GM23248 (cell line): Measurements from ENCODE around the gene TNFRSF19. TPM values are rescaled to one million over a fixed set of nuclear protein-coding genes. Genes with fewer than 3 reads are reported as not detected.
"Not testable (repeated sequence)": the region's sequence is repeated elsewhere in the genome, so short reads cannot be mapped to it uniquely, and the experiment has no call there.

Source experiments
- DNase-seq: peaks from one replicate; pipeline ENCODE4 v3.0.0-alpha.2; 2015
- H2AFZ ChIP-seq: fragments of 200-600 bp; sonication (generic); 2 replicates; pipeline ENCODE4 v1.6.1; 2016; ENCODE audit warnings: antibody characterized with exemption
- H3F3A ChIP-seq: fragments of 200-600 bp; sonication (generic); 2 replicates; pipeline ENCODE4 v1.6.1; 2016; ENCODE audit warnings: mild to moderate bottlenecking, antibody characterized with exemption, mixed run types; ENCODE audit not compliant: insufficient read depth
- H3K27ac ChIP-seq: fragments of 200-600 bp; sonication (generic); 2 replicates; pipeline ENCODE4 v1.5.1; 2016; ENCODE audit warnings: mild to moderate bottlenecking
- H3K27me3 ChIP-seq: fragments of 200-600 bp; sonication (generic); replicated peaks from 2 replicates; pipeline ENCODE4 v1.6.1; 2016; ENCODE audit warnings: mild to moderate bottlenecking; ENCODE audit not compliant: insufficient read depth
- H3K36me3 ChIP-seq: fragments of 200-600 bp; sonication (generic); 2 replicates; pipeline ENCODE4 v1.6.1; 2016; ENCODE audit warnings: low read depth, mild to moderate bottlenecking
- H3K4me1 ChIP-seq: fragments of 200-600 bp; sonication (generic); 2 replicates; pipeline ENCODE4 v1.6.1; 2016; ENCODE audit warnings: mild to moderate bottlenecking; ENCODE audit not compliant: insufficient read depth
- H3K4me2 ChIP-seq: fragments of 200-600 bp; sonication (generic); one replicate; pipeline ENCODE4 v1.6.1; 2016; ENCODE audit warnings: mild to moderate bottlenecking; ENCODE audit not compliant: unreplicated experiment
- H3K4me3 ChIP-seq: fragments of 200-600 bp; sonication (generic); 2 replicates; pipeline ENCODE4 v1.5.1; 2016; ENCODE audit warnings: mild to moderate bottlenecking
- H3K79me2 ChIP-seq: fragments of 200-600 bp; sonication (generic); 2 replicates; pipeline ENCODE4 v1.6.1; 2016; ENCODE audit warnings: mild to moderate bottlenecking; ENCODE audit not compliant: insufficient read depth
- H3K9ac ChIP-seq: fragments of 200-600 bp; sonication (generic); 2 replicates; pipeline ENCODE4 v1.6.1; 2016; ENCODE audit warnings: mild to moderate bottlenecking
- H3K9me2 ChIP-seq: fragments of 200-600 bp; sonication (generic); 2 replicates; pipeline ENCODE4 v1.6.1; 2016; ENCODE audit warnings: mixed run types, mild to moderate bottlenecking, moderate library complexity; ENCODE audit not compliant: insufficient read depth
- H3K9me3 ChIP-seq: fragments of 200-600 bp; sonication (generic); one replicate; pipeline ENCODE4 v1.6.1; 2017; ENCODE audit warnings: low read depth
- H4K20me1 ChIP-seq: fragments of 200-600 bp; sonication (generic); 2 replicates; pipeline ENCODE4 v1.6.0; 2016; ENCODE audit not compliant: insufficient read depth
- EZH2 ChIP-seq: fragments of 200-600 bp; sonication (generic); IDR thresholded peaks from 2 replicates; pipeline ENCODE4 v1.6.1; 2018; ENCODE audit warnings: antibody characterized with exemption, mild to moderate bottlenecking; ENCODE audit not compliant: insufficient read depth, poor library complexity, severe bottlenecking
- EZH2phosphoT487 ChIP-seq: fragments of 200-600 bp; sonication (generic); IDR thresholded peaks from 2 replicates; pipeline ENCODE4 v1.6.1; 2018; ENCODE audit warnings: antibody characterized with exemption, moderate library complexity, mild to moderate bottlenecking, low read depth; ENCODE audit not compliant: insufficient read depth
- WGBS, 2 experiments: methylation state at CpG; one replicate each; pipeline ENCODE4 v1.1.6; 2015 to 2017; ENCODE audit warnings: low lambda C conversion rate in 2 of 2, low coverage in 1 of 2; ENCODE audit errors: missing lambda C conversion rate in 2 of 2; 5-methylcytosine and 5-hydroxymethylcytosine counted together
- in situ Hi-C: fragments of 300-500 bp; cut with MboI; formaldehyde crosslinking; loops from 2 replicates; pipeline ENCODE4 v1.15.0; 2020
- polyA plus RNA-seq: library from polyadenylated mRNA; unstranded; fragments of >200 nt; fragmentation: Nextera tagmentation; extraction: Ambion mirVana; gene quantifications from 2 replicates; pipeline ENCODE4 v1.2.1, GENCODE V29; 2016
- total RNA-seq: library from RNA; depleted of rRNA; stranded (reverse); fragments of >200 nt; shearing (Covaris generic); gene quantifications from 2 replicates; pipeline ENCODE4 v1.2.3, GENCODE V29; 2014

TNFRSF19 gene
- total and polyA plus RNA-seq, 2 experiments from 2014 or later, result 3.4 TPM

DNA sequence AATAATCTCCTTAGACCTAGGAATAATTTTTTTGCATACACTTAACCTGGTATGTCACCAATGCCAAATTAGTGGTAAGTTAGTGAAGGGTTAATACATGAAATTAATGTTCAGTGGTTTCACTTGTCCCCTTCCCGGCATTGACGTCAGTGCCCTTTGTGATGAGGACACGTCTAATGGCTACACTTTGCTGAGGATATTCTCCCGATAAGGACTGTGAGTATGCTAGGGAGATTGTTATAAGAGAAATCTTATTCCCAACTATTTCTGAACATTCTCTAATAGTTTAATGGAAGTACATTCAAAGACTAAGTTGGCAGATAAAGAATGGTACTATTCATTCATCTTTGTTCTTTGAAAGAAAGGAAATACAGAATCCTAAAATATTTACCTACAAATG, 102.4 kb downstream of the TNFRSF19 start:
- Histone ChIP-seq H3K79me2 (no peaks in the 10 kb centered on the region), H3K4me3 (no peak overlapping the region), H3K9me2 (no peaks in the 10 kb centered on the region), H3K9me3 (no peaks in the 10 kb centered on the region), H4K20me1 (no peaks in the 10 kb centered on the region), H3F3A (peaks cover 37% of the 10 kb centered on the region), H3K36me3 (no peaks in the 10 kb centered on the region), H2AFZ (no peak overlapping the region), H3K9ac (no peak overlapping the region), H3K4me1 (peaks cover 49% of the 10 kb centered on the region), H3K27me3 (no peaks in the 10 kb centered on the region), H3K27ac (peak overlapping the region; percentile 68), H3K4me2 (peak overlapping the region; percentile 64)
- DNase-seq, result no peak
- TF ChIP-seq EZH2phosphoT487, result no peak
- WGBS, 2 experiments, result 62 to 63% methylated on average over 4 of the region's 4 CpGs
- in situ Hi-C loops, result no loop called here

DNA sequence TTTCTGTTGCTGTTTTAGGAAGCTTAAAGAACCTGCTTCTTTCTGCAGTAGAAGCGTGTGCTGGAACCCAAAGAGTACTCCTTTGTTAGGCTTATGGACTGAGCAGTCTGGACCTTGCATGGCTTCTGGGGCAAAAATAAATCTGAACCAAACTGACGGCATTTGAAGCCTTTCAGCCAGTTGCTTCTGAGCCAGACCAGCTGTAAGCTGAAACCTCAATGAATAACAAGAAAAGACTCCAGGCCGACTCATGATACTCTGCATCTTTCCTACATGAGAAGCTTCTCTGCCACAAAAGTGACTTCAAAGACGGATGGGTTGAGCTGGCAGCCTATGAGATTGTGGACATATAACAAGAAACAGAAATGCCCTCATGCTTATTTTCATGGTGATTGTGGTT, 103.1 kb downstream of the TNFRSF19 start:
- no peak overlapping the region for H3K4me3 ChIP-seq
- H3K27me3 ChIP-seq, result no peaks in the 10 kb centered on the region
- 5% methylated on average over 4 of the region's 4 CpGs for WGBS, 2 experiments
- no peak for TF ChIP-seq EZH2phosphoT487
- no peak for TF ChIP-seq EZH2
- no peaks in the 10 kb centered on the region for H3K79me2 ChIP-seq
- peaks cover 37% of the 10 kb centered on the region for H3F3A ChIP-seq
- in situ Hi-C loops, result no loop called here
- H3K9me3 ChIP-seq, result no peaks in the 10 kb centered on the region
- no peaks in the 10 kb centered on the region for H3K9me2 ChIP-seq
- DNase-seq, result peak; percentile 96
- peak overlapping the region; percentile 64 for H3K4me2 ChIP-seq
- no peaks in the 10 kb centered on the region for H3K36me3 ChIP-seq
- peak overlapping the region; percentile 27; the same call in 1 of the 2 replicates for H3K9ac ChIP-seq
- no peaks in the 10 kb centered on the region for H4K20me1 ChIP-seq
- peaks cover 49% of the 10 kb centered on the region for H3K4me1 ChIP-seq
- H3K27ac ChIP-seq, result peak overlapping the region; percentile 68
- no peak overlapping the region; the same call in 1 of the 2 replicates for H2AFZ ChIP-seq

DNA sequence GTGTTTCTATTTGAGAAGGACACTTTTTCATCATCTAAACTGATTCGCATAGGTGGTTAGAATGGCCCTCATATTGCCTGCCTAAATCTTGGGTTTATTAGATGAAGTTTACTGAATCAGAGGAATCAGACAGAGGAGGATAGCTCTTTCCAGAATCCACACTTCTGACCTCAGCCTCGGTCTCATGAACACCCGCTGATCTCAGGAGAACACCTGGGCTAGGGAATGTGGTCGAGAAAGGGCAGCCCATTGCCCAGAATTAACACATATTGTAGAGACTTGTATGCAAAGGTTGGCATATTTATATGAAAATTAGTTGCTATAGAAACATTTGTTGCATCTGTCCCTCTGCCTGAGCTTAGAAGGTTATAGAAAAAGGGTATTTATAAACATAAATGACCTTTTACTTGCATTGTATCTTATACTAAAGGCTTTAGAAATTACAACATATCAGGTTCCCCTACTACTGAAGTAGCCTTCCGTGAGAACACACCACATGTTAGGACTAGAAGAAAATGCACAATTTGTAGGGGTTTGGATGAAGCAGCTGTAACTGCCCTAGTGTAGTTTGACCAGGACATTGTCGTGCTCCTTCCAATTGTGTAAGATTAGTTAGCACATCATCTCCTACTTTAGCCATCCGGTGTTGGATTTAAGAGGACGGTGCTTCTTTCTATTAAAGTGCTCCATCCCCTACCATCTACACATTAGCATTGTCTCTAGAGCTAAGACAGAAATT, 103.8 kb downstream of the TNFRSF19 start:
- H3F3A ChIP-seq, result peaks cover 37% of the 10 kb centered on the region
- peak; percentile 13 for DNase-seq
- H3K79me2 ChIP-seq, result no peaks in the 10 kb centered on the region
- no peak overlapping the region for H2AFZ ChIP-seq
- in situ Hi-C loops, result no loop called here
- no peaks in the 10 kb centered on the region for H3K27me3 ChIP-seq
- H3K36me3 ChIP-seq, result no peaks in the 10 kb centered on the region
- peak overlapping the region; percentile 44 for H3K4me2 ChIP-seq
- H3K4me3 ChIP-seq, result no peak overlapping the region
- H3K9me3 ChIP-seq, result no peaks in the 10 kb centered on the region
- no peaks in the 10 kb centered on the region for H3K9me2 ChIP-seq
- peaks cover 51% of the 10 kb centered on the region for H3K4me1 ChIP-seq
- WGBS, 2 experiments, result 85 to 86% methylated on average over 8 of the region's 8 CpGs
- no peak overlapping the region for H3K9ac ChIP-seq
- H3K27ac ChIP-seq, result peak overlapping the region; percentile 68
- H4K20me1 ChIP-seq, result no peaks in the 10 kb centered on the region
- no peak for TF ChIP-seq EZH2phosphoT487
- no peak for TF ChIP-seq EZH2

DNA sequence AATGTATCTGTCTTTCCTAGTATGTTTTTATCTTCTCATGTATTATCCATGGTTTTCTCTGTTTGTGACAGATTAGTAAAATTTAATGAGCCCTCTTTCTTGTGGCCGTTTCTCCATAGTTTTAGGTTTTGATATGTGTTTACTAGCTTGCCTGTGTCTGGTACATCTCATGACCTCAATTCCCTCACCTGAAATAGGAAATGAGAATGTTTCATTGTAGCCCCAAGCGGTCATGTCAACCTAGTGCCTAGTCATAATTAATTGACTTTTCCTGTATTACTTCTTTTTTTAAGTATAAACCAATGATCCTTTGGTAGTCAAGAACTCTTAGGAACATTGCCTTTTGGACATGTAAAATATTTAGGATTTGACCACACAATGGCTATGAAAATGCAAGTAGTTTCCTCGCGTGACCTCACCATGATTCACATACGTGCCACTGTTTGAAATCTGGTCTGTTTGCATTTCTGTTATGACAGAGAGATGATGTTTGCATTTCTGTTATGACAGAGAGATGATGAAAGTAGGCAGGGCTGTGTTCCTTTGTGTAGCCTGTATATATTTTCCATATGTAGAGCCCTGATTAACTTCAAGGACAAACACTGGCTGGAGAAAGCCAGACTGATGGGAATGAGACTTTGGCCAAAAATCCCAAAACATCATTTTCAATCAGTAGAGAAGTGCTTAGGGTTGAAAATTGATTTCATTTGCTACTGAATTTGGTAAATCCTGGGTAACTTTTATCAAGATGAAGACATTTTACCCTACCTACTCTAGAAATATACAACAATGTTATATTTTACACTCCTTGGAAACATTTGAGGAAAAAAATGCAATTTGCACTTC, 104.8 kb downstream of the TNFRSF19 start:
- 55 to 63% methylated on average over 5 of the region's 5 CpGs for WGBS, 2 experiments
- H3K9me3 ChIP-seq, result no peaks in the 10 kb centered on the region

DNA sequence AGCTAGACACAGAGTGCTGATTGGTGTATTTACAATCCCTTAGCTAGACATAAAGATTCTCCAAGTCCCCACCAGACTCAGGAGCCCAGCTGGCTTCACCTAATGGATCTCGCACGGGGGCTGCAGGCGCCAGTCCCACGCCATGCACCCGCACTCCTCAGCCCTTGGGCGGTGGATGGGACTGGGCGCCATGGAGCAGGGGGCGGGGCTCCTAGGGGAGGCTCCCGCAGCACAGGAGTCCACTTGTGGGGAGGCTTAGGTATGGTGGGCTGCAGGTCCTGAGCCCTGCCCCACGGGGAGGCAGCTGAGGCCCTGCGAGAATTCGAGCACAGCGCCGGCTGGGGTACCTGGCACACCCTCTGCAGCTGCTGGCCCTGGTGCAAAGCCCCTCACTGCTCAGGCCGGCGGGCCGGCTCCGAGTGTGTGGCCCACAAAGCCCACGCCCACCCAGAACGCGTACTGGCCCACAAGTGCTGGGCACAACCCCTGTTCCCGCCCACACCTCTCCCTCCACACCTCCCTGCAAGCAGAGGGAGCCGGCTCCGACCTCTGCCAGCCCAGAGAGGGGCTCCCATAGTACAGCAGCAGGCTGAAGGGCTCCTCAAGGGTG, 107.6 kb downstream of the TNFRSF19 start:
- H2AFZ ChIP-seq, H3K79me2 ChIP-seq, H4K20me1 ChIP-seq, H3K27ac ChIP-seq, H3K4me2 ChIP-seq, H3K9ac ChIP-seq, H3K27me3 ChIP-seq, H3K9me2 ChIP-seq, in situ Hi-C loops, H3K4me3 ChIP-seq, DNase-seq, H3K36me3 ChIP-seq, H3K9me3 ChIP-seq: not testable (repeated sequence)
- peaks cover 32% of the 10 kb centered on the region for H3K4me1 ChIP-seq
- H3F3A ChIP-seq, result peaks cover 30% of the 10 kb centered on the region
- WGBS, 2 experiments, result 85 to 93% methylated on average over 17 to 24 of the region's 24 CpGs

More for the DNA sequence above, 104.8 kb downstream of the TNFRSF19 start:
- TF ChIP-seq EZH2, result no peak
- no peak for TF ChIP-seq EZH2phosphoT487
- Histone ChIP-seq H3F3A (peaks cover 37% of the 10 kb centered on the region), H3K4me2 (no peak overlapping the region), H3K9ac (no peak overlapping the region), H3K9me2 (no peaks in the 10 kb centered on the region), H3K4me3 (no peak overlapping the region), H3K27me3 (no peaks in the 10 kb centered on the region), H3K36me3 (no peaks in the 10 kb centered on the region), H4K20me1 (no peaks in the 10 kb centered on the region), H3K27ac (peak overlapping the region; percentile 48), H2AFZ (no peak overlapping the region), H3K79me2 (no peaks in the 10 kb centered on the region), H3K4me1 (peaks cover 52% of the 10 kb centered on the region)
- in situ Hi-C loops, result no loop called here
- peak; percentile 86 for DNase-seq
